SK-N-MC (cell line): ENCODE results near the gene PYGB.

Experiments used
- EZH2 ChIP-seq: fragments of 200-600 bp; sonication (generic); IDR thresholded peaks from one replicate; pipeline ENCODE4 v1.6.1; 2017; ENCODE audit warnings: antibody characterized with exemption
- POLR2AphosphoS5 ChIP-seq: IDR thresholded peaks from 2 replicates; pipeline ENCODE4 v1.6.1; 2012; ENCODE audit warnings: mild to moderate bottlenecking, low read depth, low read length, borderline replicate concordance

GRCh38 chr20:25245461-25245860 is 2.4 kb upstream of the PYGB start:
- TF ChIP-seq POLR2AphosphoS5 (no peak), EZH2 (no peak)
